Effector memory CD8-positive, alpha-beta T cell (primary cell): ENCODE results near the gene TRIP6.

Source experiments
- ATAC-seq: fragments of 150-1000 bp; cut with Tn5 transposase; replicated peaks from 2 replicates; pipeline ENCODE4 v1.10.0; 2021; ENCODE audit warnings: mild to moderate bottlenecking, moderate library complexity
- DNase-seq, 3 experiments: peaks; one replicate each; pipeline ENCODE4 v3.0.0; 2021
- H3K27ac Mint-ChIP-seq, 2 donors: one replicate each; pipeline ENCODE4 v1.8.0; 2022; ENCODE audit warnings: mild to moderate bottlenecking in 2 of 2, mixed read lengths in 2 of 2, moderate library complexity in 2 of 2
- H3K27me3 Mint-ChIP-seq, 2 donors: one replicate each; pipeline ENCODE4 v1.8.0; 2022; ENCODE audit warnings: mixed read lengths in 2 of 2
- H3K36me3 Mint-ChIP-seq: one replicate; pipeline ENCODE4 v1.8.0; 2022; ENCODE audit warnings: mild to moderate bottlenecking, moderate library complexity, mixed read lengths; ENCODE audit not compliant: insufficient read depth
- H3K4me1 Mint-ChIP-seq, 2 donors: one replicate each; pipeline ENCODE4 v1.8.0; 2022; ENCODE audit warnings: low read depth in 2 of 2, mixed read lengths in 2 of 2
- H3K4me3 Mint-ChIP-seq, 2 donors: one replicate each; pipeline ENCODE4 v1.8.0; 2022; ENCODE audit warnings: mild to moderate bottlenecking in 2 of 2, mixed read lengths in 2 of 2, moderate library complexity in 2 of 2
- H3K9me3 Mint-ChIP-seq, 2 donors: one replicate each; pipeline ENCODE4 v1.8.0; 2022; ENCODE audit warnings: mixed read lengths in 2 of 2

TRIP6 gene

DNA sequence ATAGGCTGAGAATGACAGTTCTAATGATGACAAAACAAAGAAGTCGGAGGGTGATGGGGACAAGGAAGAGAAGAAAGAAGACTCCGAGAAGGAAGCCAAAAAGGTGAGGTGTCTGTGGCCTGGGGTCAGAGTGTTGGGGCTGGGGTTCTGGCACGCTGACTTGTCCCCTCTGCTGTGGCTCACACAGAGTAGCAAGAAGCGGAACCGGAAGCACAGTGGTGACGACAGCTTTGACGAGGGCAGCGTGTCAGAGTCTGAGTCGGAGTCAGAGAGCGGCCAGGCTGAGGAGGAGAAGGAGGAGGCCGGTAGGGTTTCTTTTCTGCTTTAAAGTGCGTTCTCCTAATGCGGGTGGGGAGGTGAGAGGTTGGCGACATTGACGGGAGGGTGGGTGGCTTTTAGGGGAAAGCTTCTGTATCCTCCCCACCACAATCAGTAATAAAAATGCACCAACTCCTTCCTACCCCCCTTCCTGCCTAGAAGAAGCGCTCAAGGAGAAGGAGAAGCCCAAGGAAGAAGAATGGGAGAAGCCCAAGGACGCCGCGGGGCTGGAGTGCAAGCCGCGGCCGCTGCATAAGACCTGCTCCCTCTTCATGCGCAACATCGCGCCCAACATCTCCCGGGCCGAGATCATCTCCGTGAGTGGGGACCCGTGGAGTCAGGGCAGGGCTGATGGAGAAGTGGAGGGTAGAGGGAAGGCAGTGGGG, 17.7 kb downstream of the TRIP6 start:
- H3K4me3 Mint-ChIP-seq = peak overlapping the region; percentile 70 to 84
- peaks cover 42 to 47% of the 10 kb centered on the region in 2 donors for H3K4me1 Mint-ChIP-seq
- ATAC-seq = peak; percentile 58
- no peaks in the 10 kb centered on the region for H3K27me3 Mint-ChIP-seq
- H3K9me3 Mint-ChIP-seq = no peaks in the 10 kb centered on the region
- peaks cover 86% of the 10 kb centered on the region for H3K36me3 Mint-ChIP-seq
- peak; percentile 61 to 80 (median 62) for DNase-seq
- peak overlapping the region; percentile 90 to 91 for H3K27ac Mint-ChIP-seq

DNA sequence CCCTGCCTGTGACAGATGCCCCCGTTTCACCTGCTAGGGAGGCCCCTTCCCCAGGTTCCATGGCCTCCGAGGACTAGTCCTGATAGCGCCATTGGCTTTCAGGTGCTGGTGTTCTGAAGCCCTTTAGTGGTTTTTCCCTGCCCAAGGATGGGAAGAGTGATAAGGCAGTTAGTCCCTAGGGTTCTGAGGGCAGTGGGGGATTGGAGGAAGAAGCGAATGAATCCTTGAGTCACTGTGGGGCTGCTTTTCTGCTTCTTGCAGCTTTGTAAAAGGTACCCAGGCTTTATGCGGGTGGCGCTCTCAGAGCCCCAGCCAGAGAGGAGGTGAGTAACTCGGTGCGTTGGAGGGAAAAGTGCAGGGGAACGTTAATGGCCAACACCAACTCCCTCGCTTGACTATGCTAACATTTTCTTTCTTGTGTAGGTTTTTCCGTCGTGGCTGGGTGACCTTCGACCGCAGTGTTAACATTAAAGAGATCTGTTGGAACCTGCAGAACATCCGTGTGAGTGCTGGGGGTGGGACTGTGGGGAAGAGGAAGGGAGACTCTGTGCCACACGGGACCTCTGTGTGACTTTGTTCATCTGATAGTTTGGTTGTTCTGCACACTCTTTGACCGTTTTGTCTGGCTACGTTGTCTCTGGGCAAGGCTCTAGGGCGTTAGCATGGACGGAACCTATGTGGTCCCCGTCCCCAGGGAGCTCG, 18.4 kb downstream of the TRIP6 start:
- ATAC-seq = no peak
- no peak for DNase-seq
- H3K36me3 Mint-ChIP-seq = peaks cover 83% of the 10 kb centered on the region
- peak overlapping the region; percentile 70 to 84 for H3K4me3 Mint-ChIP-seq
- no peaks in the 10 kb centered on the region for H3K9me3 Mint-ChIP-seq
- H3K27me3 Mint-ChIP-seq = peaks cover 0 to 5% of the 10 kb centered on the region in 2 donors
- peaks cover 45 to 48% of the 10 kb centered on the region in 2 donors for H3K4me1 Mint-ChIP-seq
- H3K27ac Mint-ChIP-seq = peak overlapping the region; percentile 90 to 93

DNA sequence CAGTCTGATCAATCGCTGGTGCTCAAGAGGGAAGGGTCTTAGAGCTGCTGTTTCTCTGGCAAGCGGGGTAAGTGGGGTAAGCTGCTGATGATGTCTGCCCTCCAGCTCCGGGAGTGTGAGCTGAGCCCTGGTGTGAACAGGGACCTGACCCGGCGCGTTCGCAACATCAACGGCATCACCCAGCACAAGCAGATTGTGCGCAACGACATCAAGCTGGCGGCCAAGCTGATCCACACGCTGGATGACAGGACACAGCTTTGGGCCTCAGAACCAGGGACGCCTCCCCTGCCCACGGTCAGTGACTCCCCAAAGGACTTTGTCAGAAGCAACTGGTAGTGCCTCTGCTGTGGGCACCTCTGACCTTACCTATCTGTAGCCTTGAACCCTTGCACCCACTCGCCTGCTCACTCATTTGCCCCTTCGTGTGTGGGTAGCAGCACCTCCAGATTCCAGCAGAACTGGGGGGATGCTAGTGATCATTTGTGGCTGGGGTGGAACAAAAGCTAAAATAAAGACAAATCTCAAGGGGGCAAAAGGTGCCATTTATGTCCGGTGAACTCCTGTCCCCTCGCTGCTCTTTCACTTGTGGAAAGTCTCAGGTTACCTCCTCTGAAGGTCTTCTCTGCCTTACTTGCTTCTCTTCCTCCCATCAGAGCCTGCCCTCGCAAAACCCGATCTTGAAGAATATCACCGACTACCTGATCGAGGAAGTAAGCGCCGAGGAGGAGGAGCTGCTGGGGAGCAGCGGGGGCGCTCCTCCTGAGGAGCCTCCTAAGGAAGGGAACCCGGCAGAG, 19.2 kb downstream of the TRIP6 start:
- peaks cover 47 to 49% of the 10 kb centered on the region in 2 donors for H3K4me1 Mint-ChIP-seq
- peaks cover 83% of the 10 kb centered on the region for H3K36me3 Mint-ChIP-seq
- no peak for ATAC-seq
- peak overlapping the region; percentile 90 to 93 for H3K27ac Mint-ChIP-seq
- H3K9me3 Mint-ChIP-seq = no peaks in the 10 kb centered on the region
- no peak for DNase-seq
- H3K27me3 Mint-ChIP-seq = peaks cover 3 to 13% of the 10 kb centered on the region in 2 donors
- H3K4me3 Mint-ChIP-seq = peak overlapping the region; percentile 84

DNA sequence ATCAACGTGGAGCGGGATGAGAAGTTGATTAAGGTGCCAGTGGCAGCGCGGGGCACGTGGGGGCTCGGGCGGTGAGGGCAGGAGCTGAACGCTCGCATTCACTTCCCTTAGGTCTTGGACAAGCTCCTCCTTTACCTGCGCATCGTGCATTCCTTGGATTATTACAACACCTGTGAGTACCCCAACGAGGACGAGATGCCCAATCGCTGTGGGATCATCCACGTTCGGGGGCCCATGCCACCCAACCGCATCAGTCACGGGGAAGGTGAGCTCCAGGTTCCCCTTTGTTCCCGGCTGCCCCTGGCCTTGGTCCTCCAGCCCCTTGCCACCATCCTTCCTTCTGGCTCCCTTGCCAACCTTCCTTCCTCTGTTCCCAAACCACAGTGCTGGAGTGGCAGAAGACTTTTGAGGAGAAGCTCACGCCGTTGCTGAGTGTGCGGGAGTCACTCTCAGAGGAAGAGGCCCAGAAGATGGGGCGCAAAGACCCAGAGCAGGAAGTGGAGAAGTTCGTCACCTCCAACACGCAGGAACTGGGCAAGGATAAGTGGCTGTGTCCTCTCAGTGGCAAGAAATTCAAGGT, 19.8 kb downstream of the TRIP6 start:
- Mint-ChIP-seq H3K27ac (peak overlapping the region; percentile 90 to 93), H3K27me3 (peaks cover 10 to 20% of the 10 kb centered on the region in 2 donors), H3K9me3 (no peaks in the 10 kb centered on the region), H3K36me3 (peaks cover 77% of the 10 kb centered on the region), H3K4me1 (peaks cover 47 to 50% of the 10 kb centered on the region in 2 donors), H3K4me3 (peak overlapping the region; percentile 84)
- no peak for ATAC-seq
- no peak for DNase-seq

DNA sequence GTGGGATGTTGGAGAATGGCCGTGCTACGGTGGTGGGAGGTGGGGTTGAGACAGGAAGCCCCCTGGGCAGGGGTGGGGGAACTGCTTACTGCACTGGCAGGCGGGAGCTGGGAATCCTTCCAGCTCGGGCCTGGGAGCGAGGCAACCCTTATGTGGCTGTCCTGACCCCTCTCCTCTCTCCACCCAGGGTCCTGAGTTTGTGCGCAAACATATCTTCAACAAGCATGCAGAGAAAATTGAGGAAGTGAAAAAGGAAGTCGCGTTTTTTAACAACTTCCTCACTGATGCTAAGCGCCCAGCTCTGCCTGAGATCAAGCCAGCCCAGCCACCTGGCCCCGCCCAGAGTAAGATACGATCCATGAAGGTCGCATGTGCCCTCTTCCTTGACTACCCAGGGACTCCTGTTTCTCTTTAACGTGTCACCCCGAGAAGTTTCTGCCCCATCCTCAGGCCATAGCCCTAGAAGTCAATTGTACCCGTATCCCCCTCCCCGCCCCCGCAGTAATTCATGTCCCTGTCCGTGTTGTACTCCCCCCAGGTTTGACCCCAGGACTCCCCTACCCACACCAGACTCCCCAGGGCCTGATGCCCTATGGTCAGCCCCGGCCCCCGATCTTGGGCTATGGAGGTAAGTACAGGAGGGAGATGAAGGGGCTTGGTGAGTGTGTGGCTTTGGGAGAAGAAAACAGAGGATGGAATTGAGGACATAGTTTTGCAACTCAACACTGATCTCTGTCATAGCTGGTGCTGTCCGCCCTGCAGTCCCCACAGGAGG, 20.5 kb downstream of the TRIP6 start:
- DNase-seq (peak; percentile 35 to 45 (median 38)), ATAC-seq (peak; percentile 21)

DNA sequence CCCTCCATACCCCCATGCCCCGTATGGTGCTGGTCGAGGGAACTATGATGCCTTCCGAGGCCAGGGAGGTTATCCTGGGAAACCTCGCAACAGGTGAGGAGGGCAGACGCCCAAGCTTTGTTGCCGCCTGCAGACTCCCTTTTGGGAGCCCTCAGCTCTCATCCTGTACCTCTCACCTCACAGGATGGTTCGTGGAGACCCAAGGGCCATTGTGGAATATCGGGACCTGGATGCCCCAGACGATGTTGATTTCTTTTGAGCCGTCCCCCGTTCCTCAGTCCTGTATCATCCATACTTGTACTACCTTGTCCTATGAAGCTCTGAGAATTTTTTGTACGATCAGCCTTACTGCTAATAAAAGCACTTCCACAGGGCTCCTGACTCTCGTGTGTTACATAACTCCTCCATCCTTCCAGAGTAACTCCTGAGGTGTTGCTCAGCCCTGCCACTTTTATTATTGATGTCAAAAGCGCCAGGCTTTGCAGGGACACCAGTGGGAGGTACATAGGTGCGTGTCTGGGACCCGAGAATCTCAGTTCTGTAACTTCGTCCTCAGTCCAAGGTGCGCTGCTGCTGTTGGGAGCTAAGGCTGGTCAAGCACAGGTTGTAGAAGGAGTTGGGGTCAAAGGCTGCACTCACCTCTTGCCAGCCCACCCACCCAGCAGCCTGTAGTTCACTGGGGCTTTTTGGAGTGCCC, 21.3 kb downstream of the TRIP6 start:
- Mint-ChIP-seq H3K4me3 (peak overlapping the region; percentile 84), H3K36me3 (peaks cover 63% of the 10 kb centered on the region), H3K9me3 (no peaks in the 10 kb centered on the region), H3K27ac (peak overlapping the region; percentile 90 to 93), H3K27me3 (peaks cover 20 to 34% of the 10 kb centered on the region in 2 donors), H3K4me1 (peaks cover 43 to 45% of the 10 kb centered on the region in 2 donors)
- DNase-seq (no peak), ATAC-seq (no peak)

More for the DNA sequence above, 20.5 kb downstream of the TRIP6 start:
- H3K9me3 Mint-ChIP-seq = no peaks in the 10 kb centered on the region
- H3K27ac Mint-ChIP-seq = peak overlapping the region; percentile 90 to 93
- H3K4me3 Mint-ChIP-seq = peak overlapping the region; percentile 84
- H3K36me3 Mint-ChIP-seq = peaks cover 70% of the 10 kb centered on the region
- H3K27me3 Mint-ChIP-seq = peaks cover 16 to 26% of the 10 kb centered on the region in 2 donors
- H3K4me1 Mint-ChIP-seq = peaks cover 44 to 50% of the 10 kb centered on the region in 2 donors

DNA sequence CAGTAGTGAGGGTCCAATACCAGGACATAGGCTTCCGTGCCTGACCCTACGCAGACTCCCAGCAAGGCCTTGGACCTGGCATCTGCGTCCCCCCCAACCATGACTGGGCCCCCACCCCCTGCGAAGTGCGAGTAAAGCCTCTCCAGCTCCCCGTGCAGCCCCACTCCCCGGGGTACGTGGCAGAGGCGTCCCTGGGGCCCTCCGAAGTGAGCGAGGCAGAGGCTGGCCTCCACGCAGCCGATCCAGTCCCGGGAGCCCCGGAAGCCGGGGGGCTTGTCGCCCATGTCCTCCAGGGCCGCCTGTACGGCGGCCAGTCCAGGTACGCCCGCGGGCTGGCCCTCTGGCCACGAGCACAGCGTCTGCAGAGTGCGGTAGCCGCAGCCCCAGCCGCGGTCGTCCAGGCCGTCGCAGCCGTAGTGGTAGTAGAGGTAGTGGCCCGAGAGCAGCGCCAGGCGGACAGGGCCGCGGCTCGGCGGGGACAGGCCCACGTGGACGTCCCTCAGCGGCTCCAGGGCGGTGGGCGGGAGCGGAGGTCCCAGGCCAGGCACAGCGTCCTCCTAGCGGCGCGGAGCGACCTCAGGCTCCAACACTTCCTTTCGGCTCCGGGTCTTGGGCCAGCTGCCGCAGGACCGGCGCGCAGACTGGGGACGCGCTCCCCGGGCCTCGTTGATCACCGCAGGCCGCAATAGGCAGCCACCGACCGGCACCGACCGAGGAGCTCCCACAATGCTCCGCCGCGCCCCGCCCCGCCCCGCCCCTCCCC, 22.0 kb downstream of the TRIP6 start, which contains the start of gene UFSP1:
TSS of gene UFSP1 (minus strand) at position 728 of the 763 bp plus-strand sequence. CDS start at position 284, 444 bp downstream.
- H3K4me3 Mint-ChIP-seq = peak within 1 kb of the TSS; percentile 84
- peaks cover 55% of the 10 kb centered on the region for H3K36me3 Mint-ChIP-seq
- H3K27ac Mint-ChIP-seq = peak within 1 kb of the TSS; percentile 90 to 93
- no peak for ATAC-seq
- no peak for DNase-seq
- no peaks in the 10 kb centered on the region for H3K9me3 Mint-ChIP-seq
- H3K4me1 Mint-ChIP-seq = peaks cover 38 to 45% of the 10 kb centered on the region in 2 donors
- H3K27me3 Mint-ChIP-seq = peaks cover 25 to 41% of the 10 kb centered on the region in 2 donors

DNA sequence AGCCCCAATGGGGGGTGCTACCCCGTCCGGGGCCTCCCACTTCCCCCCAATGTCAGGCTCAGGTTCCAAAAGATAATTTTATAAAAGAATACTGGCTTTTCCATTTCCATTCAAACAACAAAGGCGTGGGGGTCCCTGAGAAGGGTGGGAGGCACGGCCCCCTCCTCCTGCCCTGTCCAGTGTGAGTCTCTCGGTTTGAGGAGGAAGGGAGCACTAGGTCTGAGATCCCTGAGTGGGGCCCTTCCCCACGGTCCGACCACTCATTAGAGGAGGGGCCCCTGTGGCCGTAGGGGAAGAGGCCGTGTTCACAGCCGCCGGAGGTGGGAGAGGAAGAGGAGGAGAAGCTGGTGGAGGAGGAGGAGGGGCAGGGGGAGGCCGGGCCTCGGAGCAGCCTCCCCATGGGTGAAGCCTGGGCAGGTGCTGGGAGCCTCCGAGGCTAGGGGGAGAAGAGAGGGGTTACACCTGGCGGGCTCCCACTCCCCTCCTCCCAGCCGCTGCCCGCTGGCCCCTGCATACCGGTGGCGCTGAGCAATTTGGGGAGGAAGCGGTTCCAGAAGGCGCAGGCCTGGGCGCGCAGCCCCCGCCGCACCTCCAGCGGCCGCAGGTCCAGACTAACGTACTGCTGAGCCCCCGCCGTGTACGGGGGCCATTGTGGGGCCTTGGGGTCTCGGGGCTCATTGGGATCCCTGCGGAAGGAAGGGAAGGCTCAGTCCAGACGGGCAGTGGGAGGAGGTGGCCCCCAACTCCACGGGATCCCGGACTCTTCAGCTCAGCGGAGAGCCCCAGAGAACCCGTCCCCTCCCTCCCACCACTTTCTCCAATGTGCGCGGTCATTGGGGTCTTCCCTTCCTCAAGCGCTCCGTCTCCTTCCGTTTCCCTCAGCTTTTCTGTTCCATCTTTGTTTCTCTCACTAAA, 23.7 kb downstream of the TRIP6 start:
- DNase-seq (no peak), ATAC-seq (no peak)
- peaks cover 35 to 37% of the 10 kb centered on the region in 2 donors for H3K4me1 Mint-ChIP-seq
- no peaks in the 10 kb centered on the region for H3K9me3 Mint-ChIP-seq
- peak overlapping the region; percentile 84 for H3K4me3 Mint-ChIP-seq
- peaks cover 45% of the 10 kb centered on the region for H3K36me3 Mint-ChIP-seq
- peaks cover 31 to 51% of the 10 kb centered on the region in 2 donors for H3K27me3 Mint-ChIP-seq
- H3K27ac Mint-ChIP-seq = peak overlapping the region in 1 of 2 donors; percentile 65

DNA sequence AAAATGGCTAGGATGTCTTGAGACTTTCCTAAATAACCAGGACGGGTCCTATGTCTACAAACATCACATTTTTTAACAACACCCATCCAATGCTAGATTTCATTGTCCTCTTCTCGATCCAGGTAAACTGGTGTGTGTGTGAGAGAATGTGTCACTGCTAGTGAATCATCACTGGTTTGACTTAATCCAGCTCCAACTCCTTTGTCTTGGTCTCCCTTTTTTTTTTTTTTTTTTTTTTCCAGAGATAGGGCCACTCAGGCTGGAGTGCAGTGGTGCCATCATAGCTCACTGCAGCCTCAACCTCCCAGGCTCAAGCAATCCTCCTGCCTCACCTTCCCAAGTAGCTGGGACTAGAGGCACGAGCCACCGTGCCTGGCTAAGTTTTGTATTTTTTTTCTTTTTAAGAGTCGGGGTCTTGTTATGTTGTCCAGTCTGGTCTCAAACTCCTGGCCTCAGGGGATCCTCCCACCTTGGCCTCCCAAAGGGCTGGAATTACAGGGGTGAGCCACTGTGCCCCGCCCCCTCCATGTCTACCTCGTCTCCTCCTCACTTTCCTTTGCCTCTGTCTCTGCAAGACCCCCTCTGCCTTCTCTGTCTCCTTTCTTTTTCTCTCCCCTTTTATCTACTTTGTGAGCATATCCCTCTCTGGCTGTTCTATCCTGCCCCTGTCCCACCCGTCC, 24.5 kb downstream of the TRIP6 start:
- H3K27me3 Mint-ChIP-seq = peaks cover 36 to 59% of the 10 kb centered on the region in 2 donors

More for the DNA sequence above, 24.5 kb downstream of the TRIP6 start:
- Mint-ChIP-seq H3K27ac (no peak overlapping the region), H3K36me3 (peaks cover 43% of the 10 kb centered on the region), H3K4me1 (peaks cover 36 to 40% of the 10 kb centered on the region in 2 donors), H3K9me3 (no peaks in the 10 kb centered on the region), H3K4me3 (peak overlapping the region; percentile 57 to 66)
- ATAC-seq (no peak), DNase-seq (no peak)
